Choroid plexus epithelial cell (primary cell): ENCODE results near the gene SERINC1.

Experiments used
- DNase-seq: peaks from one replicate; pipeline ENCODE4 v3.0.0-alpha.2; 2010; ENCODE audit warnings: low read depth
- H3K4me3 ChIP-seq: 2 replicates; pipeline ENCODE4 v1.5.1; 2011; ENCODE audit warnings: low read depth, mild to moderate bottlenecking, control low read depth, low read length, moderate library complexity
- CTCF ChIP-seq: conservative IDR thresholded peaks from 2 replicates; pipeline ENCODE4 v1.5.1; 2011; ENCODE audit warnings: low read depth, mild to moderate bottlenecking, control low read depth, inconsistent platforms, low read length, moderate library complexity

The SERINC1 gene

GRCh38 chr6:122432816-122433215 lies 38.8 kb downstream of the SERINC1 start:
- no peak for DNase-seq
- TF ChIP-seq CTCF = no peak
- H3K4me3 ChIP-seq = no peak overlapping the region

- H3K4me3 ChIP-seq = no peak overlapping the region
- no peak for TF ChIP-seq CTCF
- DNase-seq = no peak
These were observed 39.8 kb downstream of the SERINC1 start for GRCh38 chr6:122431780-122432179.

GRCh38 chr6:122429323-122429722 lies 42.3 kb downstream of the SERINC1 start:
- DNase-seq = no peak
- no peak for TF ChIP-seq CTCF
- H3K4me3 ChIP-seq = no peak overlapping the region

- no peak for TF ChIP-seq CTCF
- peak; percentile 31 for DNase-seq
These were observed 42.8 kb downstream of the SERINC1 start for GRCh38 chr6:122428781-122429180.

GRCh38 chr6:122426597-122426996 lies 45.0 kb downstream of the SERINC1 start:
- peak; percentile 35 for DNase-seq
- TF ChIP-seq CTCF = no peak
- no peak overlapping the region for H3K4me3 ChIP-seq

More at GRCh38 chr6:122428781-122429180, 42.8 kb downstream of the SERINC1 start:
- no peak overlapping the region for H3K4me3 ChIP-seq

GRCh38 chr6:122423734-122424133 lies 47.9 kb downstream of the SERINC1 start:
- no peak for DNase-seq
- no peak overlapping the region for H3K4me3 ChIP-seq
- no peak for TF ChIP-seq CTCF

- DNase-seq = no peak
- no peak for TF ChIP-seq CTCF
These were observed 48.9 kb downstream of the SERINC1 start for GRCh38 chr6:122422614-122423267.

More at GRCh38 chr6:122422614-122423267, 48.9 kb downstream of the SERINC1 start:
- no peak overlapping the region for H3K4me3 ChIP-seq
